GM23338 (cell line): ENCODE measurements around the gene C5orf58. TPM values are rescaled to one million over a fixed set of nuclear protein-coding genes. Genes with fewer than 3 reads are reported as not detected.

Experiments used
- ATAC-seq: fragments of 200-7000 bp; cut with Tn5 transposase; 3 replicates; pipeline ENCODE4 v1.9.1; 2020
- DNase-seq: peaks from one replicate; pipeline ENCODE4 v3.0.0-alpha.2; 2015; ENCODE audit warnings: low spot score
- H2AFZ ChIP-seq: fragments of 200-600 bp; sonication (generic); 2 replicates; pipeline ENCODE4 v1.8.0; 2016; ENCODE audit warnings: antibody characterized with exemption, mild to moderate bottlenecking, moderate library complexity
- H3F3A ChIP-seq: fragments of 200-600 bp; sonication (generic); replicated peaks from 2 replicates; pipeline ENCODE4 v1.8.0; 2017; ENCODE audit warnings: antibody characterized with exemption, mixed run types, low read depth
- H3K27ac ChIP-seq: fragments of 200-600 bp; sonication (generic); 2 replicates; pipeline ENCODE4 v1.6.1; 2016; ENCODE audit warnings: low read depth
- H3K27me3 ChIP-seq: fragments of 200-600 bp; sonication (generic); 2 replicates; pipeline ENCODE4 v1.8.0; 2016; ENCODE audit warnings: mild to moderate bottlenecking, mixed run types, moderate library complexity; ENCODE audit not compliant: insufficient read depth
- H3K36me3 ChIP-seq: fragments of 200-600 bp; sonication (generic); 2 replicates; pipeline ENCODE4 v1.8.0; 2016; ENCODE audit warnings: mild to moderate bottlenecking; ENCODE audit not compliant: insufficient read depth
- H3K4me1 ChIP-seq: fragments of 200-600 bp; sonication (generic); 2 replicates; pipeline ENCODE4 v1.8.0; 2016; ENCODE audit warnings: mild to moderate bottlenecking, moderate library complexity; ENCODE audit not compliant: insufficient read depth
- H3K4me2 ChIP-seq: fragments of 200-600 bp; sonication (generic); 2 replicates; pipeline ENCODE4 v1.7.1; 2017; ENCODE audit warnings: mixed run types
- H3K4me3 ChIP-seq: fragments of 200-600 bp; sonication (generic); 2 replicates; pipeline ENCODE4 v1.6.1; 2016; ENCODE audit warnings: mixed run types
- H3K79me2 ChIP-seq: fragments of 200-600 bp; sonication (generic); replicated peaks from 2 replicates; pipeline ENCODE4 v1.8.0; 2017; ENCODE audit warnings: mild to moderate bottlenecking; ENCODE audit not compliant: insufficient read depth
- H3K9me2 ChIP-seq: fragments of 200-600 bp; sonication (generic); 2 replicates; pipeline ENCODE4 v1.8.0; 2017; ENCODE audit not compliant: insufficient read depth
- H4K20me1 ChIP-seq: fragments of 200-600 bp; sonication (generic); replicated peaks from 2 replicates; pipeline ENCODE4 v1.8.0; 2017; ENCODE audit warnings: mild to moderate bottlenecking; ENCODE audit not compliant: insufficient read depth
- H3K27ac Mint-ChIP-seq: 2 replicates; pipeline ENCODE4 v1.8.0; 2020; ENCODE audit warnings: inconsistent platforms, mild to moderate bottlenecking, moderate library complexity, mixed read lengths
- H3K27me3 Mint-ChIP-seq: 3 replicates; pipeline ENCODE4 v1.8.0; 2022; ENCODE audit warnings: low read depth, mild to moderate bottlenecking, moderate library complexity, mixed read lengths, inconsistent platforms; ENCODE audit not compliant: insufficient read depth, poor library complexity
- H3K36me3 Mint-ChIP-seq: 3 replicates; pipeline ENCODE4 v1.8.0; 2021; ENCODE audit warnings: low read depth, mild to moderate bottlenecking, inconsistent platforms, moderate library complexity, mixed read lengths
- H3K4me1 Mint-ChIP-seq: 3 replicates; pipeline ENCODE4 v1.8.0; 2020; ENCODE audit warnings: mild to moderate bottlenecking, inconsistent platforms, mixed read lengths
- H3K4me3 Mint-ChIP-seq: 3 replicates; pipeline ENCODE4 v1.8.0; 2021; ENCODE audit warnings: moderate library complexity, mild to moderate bottlenecking, inconsistent platforms, mixed read lengths
- H3K9me3 Mint-ChIP-seq: 3 replicates; pipeline ENCODE4 v1.8.0; 2020; ENCODE audit warnings: moderate library complexity, mild to moderate bottlenecking, inconsistent platforms, mixed read lengths
- CREB1 ChIP-seq: fragments of 250-450 bp; sonication (Bioruptor Pico); IDR thresholded peaks from 2 replicates; pipeline ENCODE4 v1.5.0; 2020; ENCODE audit warnings: low read depth, mild to moderate bottlenecking, moderate library complexity
- CTCF ChIP-seq, 2 experiments: fragments of 200-600 bp in 1 of 2; sonication (generic) in 1 of 2; conservative IDR thresholded peaks; 2 replicates each; pipeline versions ENCODE4 v1.5.1 to v1.6.1; 2016 to 2017; ENCODE audit warnings: antibody characterized with exemption in 2 of 2, low read depth in 2 of 2, mild to moderate bottlenecking in 2 of 2, moderate library complexity in 1 of 2
- EZH2 ChIP-seq: fragments of 200-600 bp; sonication (generic); IDR thresholded peaks from one replicate; pipeline ENCODE4 v1.8.0; 2017; ENCODE audit warnings: antibody characterized with exemption, mild to moderate bottlenecking, low read depth; ENCODE audit not compliant: unreplicated experiment
- EZH2phosphoT487 ChIP-seq: fragments of 200-600 bp; sonication (generic); IDR thresholded peaks from one replicate; pipeline ENCODE4 v1.8.1; 2018; ENCODE audit warnings: antibody characterized with exemption; ENCODE audit not compliant: unreplicated experiment
- JUNB ChIP-seq: IDR thresholded peaks from one replicate; pipeline ENCODE4 v1.6.1; 2016; ENCODE audit warnings: antibody characterized with exemption; ENCODE audit not compliant: unreplicated experiment
- NANOG ChIP-seq: IDR thresholded peaks from 2 replicates; pipeline ENCODE4 v1.6.1; 2016; ENCODE audit warnings: antibody characterized with exemption, borderline replicate concordance
- POLR2AphosphoS5 ChIP-seq: IDR thresholded peaks from 2 replicates; pipeline ENCODE4 v1.6.1; 2016; ENCODE audit warnings: antibody characterized with exemption, low read depth
- REST ChIP-seq: IDR thresholded peaks from one replicate; pipeline ENCODE4 v1.6.1; 2018; ENCODE audit warnings: antibody characterized with exemption; ENCODE audit not compliant: unreplicated experiment
- STAT1 ChIP-seq: IDR thresholded peaks from one replicate; pipeline ENCODE4 v1.6.1; 2016; ENCODE audit warnings: antibody characterized with exemption; ENCODE audit not compliant: unreplicated experiment
- ZNF114 ChIP-seq: fragments of 250-450 bp; sonication (Bioruptor Pico); IDR thresholded peaks from 2 replicates; pipeline ENCODE4 v1.5.0; 2020; ENCODE audit warnings: mild to moderate bottlenecking, moderate library complexity
- ZNF331 ChIP-seq: fragments of 250-450 bp; sonication (Bioruptor Pico); IDR thresholded peaks from 2 replicates; pipeline ENCODE4 v1.5.0; 2020; ENCODE audit warnings: low read depth, mild to moderate bottlenecking, moderate library complexity
- ZNF462 ChIP-seq: fragments of 250-450 bp; sonication (Bioruptor Pico); IDR thresholded peaks from 2 replicates; pipeline ENCODE4 v1.5.0; 2020; ENCODE audit warnings: mild to moderate bottlenecking, moderate library complexity
- polyA plus RNA-seq: library from polyadenylated mRNA; unstranded; fragments of >200 nt; fragmentation: Nextera tagmentation; extraction: Ambion mirVana; gene quantifications from 2 replicates; pipeline ENCODE4 v1.2.1, GENCODE V29; 2016
- total RNA-seq: library from RNA; depleted of rRNA; stranded (reverse); fragments of >200 nt; shearing (Covaris generic); gene quantifications from 2 replicates; pipeline ENCODE4 v1.2.3, GENCODE V29; 2014
- TF ChIP-seq, protein P1 (sequence below): IDR thresholded peaks from 2 replicates; pipeline ENCODE4 v1.6.1; 2016; ENCODE audit warnings: antibody characterized with exemption

Gene C5orf58
- total and polyA plus RNA-seq, 2 experiments from 2014 or later: 1.0 to 9.1 TPM

DNA sequence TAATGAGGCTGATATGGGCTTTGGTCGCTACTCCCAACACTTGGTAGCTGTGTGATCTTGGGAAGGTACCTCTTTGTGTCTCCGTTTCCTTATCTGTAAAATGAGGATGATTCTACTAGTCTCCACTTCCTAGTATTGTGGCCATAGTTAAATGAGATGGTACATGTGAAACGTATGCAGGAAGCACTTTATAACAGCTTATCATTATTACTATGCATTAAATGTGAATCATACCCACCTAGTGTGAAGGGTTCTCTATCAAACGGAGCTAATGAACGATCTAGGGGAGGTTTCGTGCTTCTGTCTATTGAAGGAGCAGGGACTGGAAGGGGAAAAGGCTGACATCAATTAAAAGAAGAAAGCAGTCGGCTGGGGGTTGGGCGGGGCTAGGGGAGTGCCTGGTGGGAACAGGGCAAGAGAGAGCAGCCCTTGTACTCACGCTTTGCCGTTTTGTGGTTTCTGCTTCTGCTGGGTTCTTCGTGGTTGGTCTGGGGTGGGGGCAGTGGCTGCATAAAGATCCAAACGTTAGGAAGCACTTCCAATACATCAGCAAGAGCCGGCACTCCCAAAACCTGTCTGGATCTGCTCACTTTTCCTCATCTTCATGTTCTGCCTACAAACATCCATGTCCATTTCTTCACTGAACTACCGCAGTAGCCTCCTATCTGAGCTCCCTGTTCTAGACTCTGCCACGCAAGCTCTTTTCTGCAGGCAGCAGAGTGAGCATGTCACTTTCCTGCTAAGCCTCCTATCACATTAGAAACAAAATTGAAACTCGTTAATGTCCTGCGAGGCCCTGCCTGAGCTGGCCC, 34.0 kb downstream of the C5orf58 start:
- H3F3A ChIP-seq: no peaks in the 10 kb centered on the region
- H3K27ac ChIP-seq: no peak overlapping the region
- H3K27me3 ChIP-seq: no peaks in the 10 kb centered on the region
- H3K79me2 ChIP-seq: no peaks in the 10 kb centered on the region
- peaks cover 2% of the 10 kb centered on the region for H3K27me3 Mint-ChIP-seq
- no peaks in the 10 kb centered on the region for H3K9me3 Mint-ChIP-seq
- H3K4me3 ChIP-seq: no peak overlapping the region
- ATAC-seq (peak; percentile 21), DNase-seq (no peak)
- no peak overlapping the region for H3K4me3 Mint-ChIP-seq
- H3K9me2 ChIP-seq: no peaks in the 10 kb centered on the region
- H4K20me1 ChIP-seq: no peaks in the 10 kb centered on the region
- peaks cover 41% of the 10 kb centered on the region for H3K4me1 ChIP-seq
- no peak overlapping the region for H3K27ac Mint-ChIP-seq
- H3K4me2 ChIP-seq: no peak overlapping the region
- no peak for TF ChIP-seq ZNF331
- no peak for TF ChIP-seq ZNF462
- no peak for TF ChIP-seq ZNF114 (CRISPR knock-in tag)
- no peak for TF ChIP-seq EZH2
- no peak for TF ChIP-seq CTCF (conservative IDR thresholded peaks at IDR 0.05; ENCODE audit: low read depth in 2 of 2)
- no peak for TF ChIP-seq STAT1
- TF ChIP-seq POLR2AphosphoS5: no peak
- TF ChIP-seq, protein P1, sequence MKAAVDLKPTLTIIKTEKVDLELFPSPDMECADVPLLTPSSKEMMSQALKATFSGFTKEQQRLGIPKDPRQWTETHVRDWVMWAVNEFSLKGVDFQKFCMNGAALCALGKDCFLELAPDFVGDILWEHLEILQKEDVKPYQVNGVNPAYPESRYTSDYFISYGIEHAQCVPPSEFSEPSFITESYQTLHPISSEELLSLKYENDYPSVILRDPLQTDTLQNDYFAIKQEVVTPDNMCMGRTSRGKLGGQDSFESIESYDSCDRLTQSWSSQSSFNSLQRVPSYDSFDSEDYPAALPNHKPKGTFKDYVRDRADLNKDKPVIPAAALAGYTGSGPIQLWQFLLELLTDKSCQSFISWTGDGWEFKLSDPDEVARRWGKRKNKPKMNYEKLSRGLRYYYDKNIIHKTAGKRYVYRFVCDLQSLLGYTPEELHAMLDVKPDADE: no peak
- no peak for TF ChIP-seq JUNB
- TF ChIP-seq CREB1 (CRISPR knock-in tag): no peak
- no peak for TF ChIP-seq REST
- TF ChIP-seq NANOG: no peak
- no peak for TF ChIP-seq EZH2phosphoT487
- H3K4me1 Mint-ChIP-seq: peaks cover 45% of the 10 kb centered on the region
- H3K36me3 Mint-ChIP-seq: no peaks in the 10 kb centered on the region
- H3K36me3 ChIP-seq: no peaks in the 10 kb centered on the region
- H2AFZ ChIP-seq: no peak overlapping the region
